ENCODE results near the gene IGSF3. TPM values are rescaled to one million over a fixed set of nuclear protein-coding genes. Genes with fewer than 3 reads are reported as not detected.
A peak's percentile ranks its signal among the peaks of the same experiment; 100 is the strongest.

IGSF3 gene
- 27.2 TPM in 2 replicates for total RNA-seq
- long read RNA-seq, full-length matches to known transcripts, result 1 of 12 reads
- long read RNA-seq, partial matches to known transcripts, result 2 of 12 reads
- long read RNA-seq, other reads (novel, unspliced or antisense), result 9 of 12 reads

- Mint-ChIP-seq H3K36me3 (ENCODE audit: low read depth) (peaks cover 3% of the 10 kb centered on the region), H3K27ac (ENCODE audit: unreplicated experiment) (no peak within 1 kb of the TSS), H3K4me1 (peaks cover 22% of the 10 kb centered on the region), H3K9me3 (no peaks in the 10 kb centered on the region), H3K4me3 (peak within 1 kb of the TSS; percentile 92), H3K27me3 (ENCODE audit: low read depth) (peaks cover 36% of the 10 kb centered on the region)
- no peak for TF ChIP-seq CTCF (conservative IDR thresholded peaks at IDR 0.05)
- peak; percentile 62 for DNase-seq (ENCODE audit: low read depth, low spot score)
Observed at GRCh38 chr1:116667575-116668105, at the start of gene IGSF3. Gene IGSF3, minus strand, starts transcription at chr1:116667733. Its CDS starts 1,407 bp downstream, at chr1:116666326.

- Mint-ChIP-seq H3K9me3 (peaks cover 4% of the 10 kb centered on the region), H3K4me1 (no peaks in the 10 kb centered on the region), H3K27ac (ENCODE audit: unreplicated experiment) (no peak overlapping the region), H3K36me3 (ENCODE audit: low read depth) (peaks cover 6% of the 10 kb centered on the region), H3K27me3 (ENCODE audit: low read depth) (no peaks in the 10 kb centered on the region), H3K4me3 (no peak overlapping the region)
- TF ChIP-seq CTCF (conservative IDR thresholded peaks at IDR 0.05), result no peak
- DNase-seq (ENCODE audit: low read depth, low spot score), result no peak
Observed at GRCh38 chr1:116717318-116717717, 49.8 kb upstream of the IGSF3 start.

- no peak for DNase-seq (ENCODE audit: low read depth, low spot score)
- no peak for TF ChIP-seq CTCF (conservative IDR thresholded peaks at IDR 0.05)
- no peak overlapping the region for H3K27ac Mint-ChIP-seq (ENCODE audit: unreplicated experiment)
- H3K4me1 Mint-ChIP-seq, result peaks cover 3% of the 10 kb centered on the region
- peaks cover 4% of the 10 kb centered on the region for H3K9me3 Mint-ChIP-seq
- H3K27me3 Mint-ChIP-seq (ENCODE audit: low read depth), result no peaks in the 10 kb centered on the region
- H3K36me3 Mint-ChIP-seq (ENCODE audit: low read depth), result peaks cover 6% of the 10 kb centered on the region
- no peak overlapping the region for H3K4me3 Mint-ChIP-seq
Observed at GRCh38 chr1:116716391-116716790, 48.9 kb upstream of the IGSF3 start.

DNA sequence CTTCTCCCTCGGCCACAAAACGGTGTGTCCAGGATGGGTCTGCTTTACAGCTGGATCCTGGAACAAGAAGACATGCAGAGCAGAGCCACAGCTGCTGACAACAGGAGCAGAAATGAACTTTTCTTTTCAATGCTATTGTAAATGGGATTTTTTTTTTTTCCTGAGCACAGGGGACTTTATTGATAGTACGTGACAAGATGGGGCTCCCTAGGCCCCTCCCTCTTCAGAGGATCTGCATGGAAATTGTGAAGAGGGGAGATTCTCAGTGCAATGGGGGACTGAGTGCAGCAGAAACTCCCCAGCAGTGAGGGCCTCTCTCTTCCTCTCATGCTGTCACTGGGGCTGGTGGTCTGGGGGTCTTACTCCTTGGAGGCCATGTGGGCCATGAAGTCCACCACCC, 45.9 kb upstream of the IGSF3 start:
- no peak for TF ChIP-seq CTCF (conservative IDR thresholded peaks at IDR 0.05)
- Mint-ChIP-seq H3K4me1 (peaks cover 15% of the 10 kb centered on the region), H3K36me3 (ENCODE audit: low read depth) (peaks cover 3% of the 10 kb centered on the region), H3K9me3 (no peaks in the 10 kb centered on the region), H3K4me3 (no peak overlapping the region), H3K27me3 (ENCODE audit: low read depth) (no peaks in the 10 kb centered on the region), H3K27ac (ENCODE audit: unreplicated experiment) (no peak overlapping the region)
- DNase-seq (ENCODE audit: low read depth, low spot score), result no peak

DNA sequence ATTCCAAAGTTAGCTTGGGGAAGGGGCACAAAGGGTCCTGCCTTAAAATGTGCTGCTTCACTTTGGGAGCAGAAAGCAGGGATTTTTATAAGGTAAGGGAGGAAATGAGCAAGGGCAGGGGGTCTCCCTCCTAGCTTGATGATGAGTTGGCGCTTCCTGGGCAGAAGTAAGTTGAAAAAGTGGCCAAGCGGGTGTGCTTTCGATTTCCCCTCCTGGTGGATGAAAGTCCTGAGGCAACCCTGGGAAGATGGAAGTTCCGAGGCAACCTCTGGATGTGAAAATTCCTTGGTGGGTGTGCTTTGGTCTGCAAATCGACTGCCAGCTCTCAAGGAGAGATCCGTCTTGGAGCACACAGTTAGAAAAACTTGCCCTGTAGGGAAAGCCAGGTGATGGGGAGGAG, 45.0 kb upstream of the IGSF3 start:
- peaks cover 20% of the 10 kb centered on the region for H3K4me1 Mint-ChIP-seq
- no peak overlapping the region for H3K27ac Mint-ChIP-seq (ENCODE audit: unreplicated experiment)
- H3K36me3 Mint-ChIP-seq (ENCODE audit: low read depth), result peaks cover 3% of the 10 kb centered on the region
- TF ChIP-seq CTCF (conservative IDR thresholded peaks at IDR 0.05), result no peak
- no peak overlapping the region for H3K4me3 Mint-ChIP-seq
- H3K9me3 Mint-ChIP-seq, result no peaks in the 10 kb centered on the region
- H3K27me3 Mint-ChIP-seq (ENCODE audit: low read depth), result no peaks in the 10 kb centered on the region
- DNase-seq (ENCODE audit: low read depth, low spot score), result no peak
